A549 (cell line): ENCODE data around the gene ZNF467. TPM values are rescaled to one million over a fixed set of nuclear protein-coding genes. Genes with fewer than 3 reads are reported as not detected.

Experiments used
- ATAC-seq, 2 experiments: fragments of 200-7000 bp in 1 of 2; fragments of >200 bp in 1 of 2; cut with Nextera tagmentation in 1 of 2; cut with Tn5 transposase in 1 of 2; 3 replicates each; pipeline versions ENCODE4 v1.8.0 to v1.9.1; 2018 to 2020; ENCODE audit warnings: mild to moderate bottlenecking in 1 of 2, moderate library complexity in 1 of 2
- CTCF ChIA-PET: fragments of 300-600 bp; sonication (Branson Sonifier 250); formaldehyde crosslinking; extraction: SDS; loops from one replicate; lab custom pipeline; 2021; ENCODE audit warnings: antibody characterized with exemption, inconsistent platforms; lab: Yijun Ruan, JAX
- POLR2A ChIA-PET: fragments of 350-600 bp; formaldehyde crosslinking; extraction: SDS; loops from one replicate; lab custom pipeline; 2021; ENCODE audit warnings: antibody characterized with exemption, inconsistent platforms; lab: Yijun Ruan, JAX
- DNase-seq, 2 experiments: peaks; one replicate each; pipeline versions ENCODE4 v3.0.0 to v3.0.0-alpha.2; 2011 to 2016; ENCODE audit warnings: low read depth in 1 of 2, low spot score in 1 of 2
- FAIRE-seq: peaks from 2 replicates; lab custom pipeline; 2011; peaks lifted over from hg19 to GRCh38; lab: Jason Lieb, UNC
- H3K27ac ChIP-seq, 2 experiments: fragments of >200 bp; sonication (Bioruptor Twin); formaldehyde crosslinking; 3 replicates each; pipeline ENCODE4 v1.5.1; 2016 to 2017
- H3K4me1 ChIP-seq: fragments of >200 bp; sonication (Bioruptor Twin); formaldehyde crosslinking; 3 replicates; pipeline ENCODE4 v1.6.1; 2016
- H3K4me2 ChIP-seq: fragments of >200 bp; sonication (Bioruptor Twin); formaldehyde crosslinking; 3 replicates; pipeline ENCODE4 v1.6.1; 2016
- H3K4me3 ChIP-seq: fragments of >200 bp; sonication (Bioruptor Twin); formaldehyde crosslinking; 3 replicates; pipeline ENCODE4 v1.5.1; 2016
- H3K9me3 ChIP-seq: fragments of >200 bp; sonication (Bioruptor Twin); formaldehyde crosslinking; 3 replicates; pipeline ENCODE4 v1.6.1; 2016
- ATOH8 ChIP-seq: fragments of 250-450 bp; sonication (Bioruptor Pico); IDR thresholded peaks from 2 replicates; pipeline ENCODE4 v1.5.0; 2020; ENCODE audit warnings: low read depth, mild to moderate bottlenecking, moderate library complexity
- BHLHE40 ChIP-seq: IDR thresholded peaks from 2 replicates; pipeline ENCODE4 v1.6.1; 2012; ENCODE audit warnings: low read depth, low read length, inconsistent platforms
- CBX8 ChIP-seq: fragments of 200-600 bp; sonication (generic); IDR thresholded peaks from 2 replicates; pipeline ENCODE4 v1.6.1; 2016
- CHD2 ChIP-seq: fragments of 150-350 bp; IDR thresholded peaks from 2 replicates; pipeline ENCODE4 v1.6.1; 2014; ENCODE audit warnings: low read length; ENCODE audit not compliant: partially characterized antibody
- CTCF ChIP-seq: fragments of >200 bp; sonication (Bioruptor Twin); formaldehyde crosslinking; IDR thresholded peaks from 3 replicates; pipeline ENCODE4 v1.5.1; 2016
- E2F6 ChIP-seq: IDR thresholded peaks from 2 replicates; pipeline ENCODE4 v1.6.1; 2012; ENCODE audit warnings: low read depth, borderline replicate concordance
- EHF ChIP-seq: fragments of 250-450 bp; sonication (Bioruptor Pico); IDR thresholded peaks from 2 replicates; pipeline ENCODE4 v1.5.0; 2020; ENCODE audit warnings: mild to moderate bottlenecking
- EHMT2 ChIP-seq: fragments of 200-600 bp; sonication (generic); IDR thresholded peaks from 2 replicates; pipeline ENCODE4 v1.6.1; 2016; ENCODE audit warnings: antibody characterized with exemption, low read depth, mild to moderate bottlenecking, moderate library complexity
- FOXS1 ChIP-seq: fragments of 250-450 bp; sonication (Bioruptor Pico); IDR thresholded peaks from 2 replicates; pipeline ENCODE4 v1.5.0; 2020; ENCODE audit warnings: mild to moderate bottlenecking, moderate library complexity
- GATA3 ChIP-seq: IDR thresholded peaks from 2 replicates; pipeline ENCODE4 v1.6.1; 2012; ENCODE audit warnings: borderline replicate concordance
- HDAC2 ChIP-seq: fragments of 200-600 bp; sonication (generic); IDR thresholded peaks from 2 replicates; pipeline ENCODE4 v1.6.1; 2016
- HES2 ChIP-seq: fragments of >200 bp; sonication (Bioruptor Twin); formaldehyde crosslinking; IDR thresholded peaks from 2 replicates; pipeline ENCODE4 v1.6.1; 2016
- HOXA7 ChIP-seq: fragments of 250-450 bp; sonication (Bioruptor Pico); IDR thresholded peaks from 2 replicates; pipeline ENCODE4 v1.5.0; 2020; ENCODE audit warnings: mild to moderate bottlenecking, moderate library complexity
- HOXB13 ChIP-seq: fragments of 250-450 bp; sonication (Bioruptor Pico); IDR thresholded peaks from 2 replicates; pipeline ENCODE4 v1.5.0; 2020; ENCODE audit warnings: low read depth, mild to moderate bottlenecking, moderate library complexity
- KDM5A ChIP-seq: fragments of 200-600 bp; sonication (generic); IDR thresholded peaks from 2 replicates; pipeline ENCODE4 v1.6.1; 2016; ENCODE audit warnings: antibody characterized with exemption, mild to moderate bottlenecking
- MAX ChIP-seq: IDR thresholded peaks from 2 replicates; pipeline ENCODE4 v1.6.1; 2012
- MAZ ChIP-seq: fragments of 150-350 bp; IDR thresholded peaks from 2 replicates; pipeline ENCODE4 v1.6.1; 2014; ENCODE audit warnings: antibody characterized with exemption, low read depth, low read length, borderline replicate concordance
- MYC ChIP-seq: IDR thresholded peaks from 2 replicates; pipeline ENCODE4 v1.6.1; 2012; ENCODE audit warnings: mild to moderate bottlenecking, inconsistent platforms, low read length, improper control_type of control experiment, borderline replicate concordance
- PHF8 ChIP-seq: fragments of 200-600 bp; sonication (generic); IDR thresholded peaks from 2 replicates; pipeline ENCODE4 v1.6.1; 2016; ENCODE audit warnings: low read depth, mild to moderate bottlenecking, antibody characterized with exemption, moderate library complexity, borderline replicate concordance
- RAD21 ChIP-seq, 2 experiments: fragments of >200 bp in 1 of 2; sonication (Bioruptor Twin) in 1 of 2; formaldehyde crosslinking in 1 of 2; IDR thresholded peaks in 1 of 2; conservative IDR thresholded peaks in 1 of 2; 2 replicates in 1 of 2; 3 replicates in 1 of 2; pipeline ENCODE4 v1.6.1; 2012 to 2018; ENCODE audit warnings: inconsistent platforms in 1 of 2
- RARB ChIP-seq: fragments of 250-450 bp; sonication (Bioruptor Pico); IDR thresholded peaks from 2 replicates; pipeline ENCODE4 v1.8.0; 2021; ENCODE audit warnings: mild to moderate bottlenecking, moderate library complexity
- RCOR1 ChIP-seq: fragments of 150-350 bp; IDR thresholded peaks from 2 replicates; pipeline ENCODE4 v1.6.1; 2014; ENCODE audit warnings: antibody characterized with exemption, low read length, low read depth
- SMC3 ChIP-seq: fragments of >200 bp; sonication (Bioruptor Twin); formaldehyde crosslinking; IDR thresholded peaks from 3 replicates; pipeline ENCODE4 v1.6.1; 2018; ENCODE audit warnings: inconsistent platforms
- ZNF302 ChIP-seq: fragments of 250-450 bp; sonication (Bioruptor Pico); IDR thresholded peaks from 2 replicates; pipeline ENCODE4 v1.9.0; 2021; ENCODE audit warnings: inconsistent platforms, mild to moderate bottlenecking, moderate library complexity
- WGBS: methylation state at CpG from one replicate; pipeline ENCODE4 v1.1.6; 2017; ENCODE audit errors: missing lambda C conversion rate; 5-methylcytosine and 5-hydroxymethylcytosine counted together
- polyA plus RNA-seq, 4 experiments: library from polyadenylated mRNA; depleted of rRNA in 3 of 4; stranded (reverse); fragments of >200 nt; fragmentation: RNase III in 1 of 4; extraction: RNeasy Plus Mini Kit Qiagen cat#74134 plus additional on column Dnase treatment in 1 of 4; gene quantifications; 2 replicates in 3 of 4; 3 replicates in 1 of 4; pipeline ENCODE4 v1.2.3, GENCODE V29; 2011 to 2017

The ZNF467 gene
- polyA plus RNA-seq, 2 of the 4 experiments (the other 2 are of a cell fraction): 3.1 to 3.3 TPM

GRCh38 chr7:149743476-149744255 is 29.7 kb downstream of the ZNF467 start:
- H3K9me3 ChIP-seq: no peaks in the 10 kb centered on the region
- no peak overlapping the region for H3K4me2 ChIP-seq
- TF ChIP-seq PHF8 (no peak), KDM5A (no peak), ZNF302 (no peak), HDAC2 (no peak), CTCF (no peak), HOXB13 (CRISPR knock-in tag) (no peak), EHF (no peak), RCOR1 (no peak), RARB (CRISPR knock-in tag) (no peak), BHLHE40 (no peak)
- TF ChIP-seq, all 56 proteins: peak for 0
- POLR2A ChIA-PET: no interaction called here
- H3K4me1 ChIP-seq: 0 out of 3 replicates have a peak, but pooled peaks cover 5% of the 10 kb centered on the region
- ATAC-seq (no peak), FAIRE-seq (no peak), DNase-seq (no peak)
- 21% methylated on average over 4 of the region's 4 CpGs for WGBS
- H3K27ac ChIP-seq: no peak overlapping the region
- CTCF ChIA-PET: interaction anchor here (1.0 to 7.1 kb wide), 7 partner anchors 9 to 145 kb away, joined by 3 to 91 read pairs (median 7); no protein-coding TSS in a partner anchor
- H3K4me3 ChIP-seq: no peak overlapping the region

- Histone ChIP-seq H3K27ac (peak overlapping the region; percentile 53 to 69; a peak in 5 of 6 replicates), H3K9me3 (no peaks in the 10 kb centered on the region), H3K4me2 (peak overlapping the region; percentile 90), H3K4me1 (no peaks in the 10 kb centered on the region), H3K4me3 (peak overlapping the region; percentile 44)
- no peak for FAIRE-seq
- POLR2A ChIA-PET: interaction anchor here (0.7 to 1.3 kb wide), 2 partner anchors 80 to 144 kb away, joined by 3 to 7 read pairs; no protein-coding TSS in a partner anchor
- WGBS: 0% methylated on average over 9 of the region's 17 CpGs
- CTCF ChIA-PET: interaction anchor here (0.6 to 7.1 kb wide), 46 partner anchors 9 to 491 kb away, joined by 3 to 91 read pairs (median 4); a partner anchor contains a TSS
- peak; percentile 62 to 93 for DNase-seq
- TF ChIP-seq MAZ (no peak), E2F6 (no peak), HES2 (no peak), HOXA7 (CRISPR knock-in tag) (no peak), GATA3 (no peak), MYC (0 out of 2 replicates have a peak, but pooled peaks have one; percentile 18), EHMT2 (no peak), CBX8 (no peak), CTCF (peak; percentile 91), FOXS1 (no peak), RAD21 (conservative IDR thresholded peaks at IDR 0.05 in 1 of 2, IDR thresholded peaks at IDR 0.05 in 1 of 2) (peak; percentile 81 to 86), SMC3 (peak; percentile 82), MAX (no peak), CHD2 (no peak), KDM5A (no peak), ATOH8 (CRISPR knock-in tag) (no peak)
- peak; percentile 90 to 96 for ATAC-seq
Observed at GRCh38 chr7:149742075-149742701, 31.2 kb downstream of the ZNF467 start.
